Upper lobe of left lung (tissue), 6 donors: ENCODE measurements around the gene SHLD1. TPM values are rescaled to one million over a fixed set of nuclear protein-coding genes. Genes with fewer than 3 reads are reported as not detected.

Experiments
- ATAC-seq, 2 donors: fragments of 200-7000 bp; cut with Tn5 transposase; one replicate each; pipeline ENCODE4 v1.9.1; 2022; ENCODE audit warnings: mild to moderate bottlenecking in 2 of 2, moderate library complexity in 2 of 2; ENCODE audit not compliant: low FRiP score in 2 of 2
- DNase-seq, 2 donors: peaks; one replicate each; pipeline ENCODE4 v3.0.0-alpha.2; 2019 to 2020
- H3K27ac ChIP-seq, 4 donors: fragments of 200-600 bp; sonication (generic); one replicate each; pipeline ENCODE4 v1.5.1; 2016 to 2019
- H3K27me3 ChIP-seq, 4 donors: fragments of 200-600 bp; sonication (generic); one replicate each; pipeline ENCODE4 v1.5.1; 2017 to 2019
- H3K36me3 ChIP-seq, 4 donors: fragments of 200-600 bp; sonication (generic); one replicate each; pipeline ENCODE4 v1.5.1; 2016 to 2019
- H3K4me1 ChIP-seq, 4 donors: fragments of 200-600 bp; sonication (generic); one replicate each; pipeline ENCODE4 v1.5.1; 2018 to 2019
- H3K4me3 ChIP-seq, 4 donors: fragments of 200-600 bp; sonication (generic); one replicate each; pipeline ENCODE4 v1.5.1; 2017 to 2019; ENCODE audit warnings: mild to moderate bottlenecking in 2 of 4, moderate library complexity in 1 of 4
- H3K9me3 ChIP-seq, 4 donors: fragments of 200-600 bp; sonication (generic); one replicate each; pipeline ENCODE4 v1.5.1; 2018 to 2019
- EP300 ChIP-seq, 4 donors: sonication (generic); formaldehyde crosslinking; IDR thresholded peaks; one replicate each; pipeline ENCODE4 v1.5.1; 2017; ENCODE audit warnings: antibody characterized with exemption in 4 of 4, control low read depth in 2 of 4
- POLR2A ChIP-seq, 4 donors: fragments of 450-650 bp; IDR thresholded peaks; one replicate each; pipeline ENCODE4 v1.5.1; 2016 to 2017; ENCODE audit warnings: antibody characterized with exemption in 4 of 4, mild to moderate bottlenecking in 2 of 4
- POLR2AphosphoS5 ChIP-seq, 2 donors: sonication (generic); formaldehyde crosslinking; IDR thresholded peaks; one replicate each; pipeline ENCODE4 v1.5.1; 2017; ENCODE audit warnings: antibody characterized with exemption in 2 of 2
- WGBS, 2 donors: methylation state at CpG; one replicate each; pipeline ENCODE4 v1.1.5; 2017 to 2018; 5-methylcytosine and 5-hydroxymethylcytosine counted together
- total RNA-seq, 6 donors: library from RNA; depleted of rRNA in 4 of 6; stranded (reverse); fragments of >200 nt in 4 of 6; gene quantifications; one replicate each; pipeline versions ENCODE4 v1.1.0 to v1.2.1, GENCODE V29; 2016 to 2021
- TF ChIP-seq, protein P1 (sequence below), 6 experiments: fragments of 450-650 bp in 4 of 6; fragments of 200-600 bp in 2 of 6; sonication (generic) in 2 of 6; IDR thresholded peaks; one replicate each; pipeline ENCODE4 v1.5.1; 2016 to 2019; ENCODE audit warnings: antibody characterized with exemption in 6 of 6
- donor health status: DM: no; HTN: no; CAD: no; lungs with moderate emphysema.
- donor health status: DM: no; HTN: yes; CAD: no; lungs with severe emphysema.

Gene SHLD1
- total RNA-seq, 6 donors from 2014 or later: 3.1 to 5.6 (median 4.5) TPM

DNA sequence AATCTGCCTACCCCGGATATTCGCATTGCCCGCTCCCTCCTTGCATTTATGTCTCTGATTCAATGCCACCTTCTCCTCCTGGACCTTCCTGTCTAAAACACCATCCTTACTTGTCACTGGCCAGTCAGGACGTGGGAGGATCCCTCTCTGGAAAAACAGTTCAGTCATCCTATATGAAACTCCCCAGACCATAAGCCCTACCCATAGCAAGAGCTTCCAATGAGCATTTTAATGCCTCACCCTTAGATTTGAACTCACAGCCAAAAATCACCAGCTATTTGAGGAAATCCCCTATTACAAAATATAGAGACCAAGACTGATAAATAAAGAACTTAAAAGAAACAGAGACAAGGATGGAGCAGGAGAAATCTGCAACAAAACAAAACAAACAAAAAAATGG is 86.4 kb downstream of the SHLD1 start:
- TF ChIP-seq, protein P1, sequence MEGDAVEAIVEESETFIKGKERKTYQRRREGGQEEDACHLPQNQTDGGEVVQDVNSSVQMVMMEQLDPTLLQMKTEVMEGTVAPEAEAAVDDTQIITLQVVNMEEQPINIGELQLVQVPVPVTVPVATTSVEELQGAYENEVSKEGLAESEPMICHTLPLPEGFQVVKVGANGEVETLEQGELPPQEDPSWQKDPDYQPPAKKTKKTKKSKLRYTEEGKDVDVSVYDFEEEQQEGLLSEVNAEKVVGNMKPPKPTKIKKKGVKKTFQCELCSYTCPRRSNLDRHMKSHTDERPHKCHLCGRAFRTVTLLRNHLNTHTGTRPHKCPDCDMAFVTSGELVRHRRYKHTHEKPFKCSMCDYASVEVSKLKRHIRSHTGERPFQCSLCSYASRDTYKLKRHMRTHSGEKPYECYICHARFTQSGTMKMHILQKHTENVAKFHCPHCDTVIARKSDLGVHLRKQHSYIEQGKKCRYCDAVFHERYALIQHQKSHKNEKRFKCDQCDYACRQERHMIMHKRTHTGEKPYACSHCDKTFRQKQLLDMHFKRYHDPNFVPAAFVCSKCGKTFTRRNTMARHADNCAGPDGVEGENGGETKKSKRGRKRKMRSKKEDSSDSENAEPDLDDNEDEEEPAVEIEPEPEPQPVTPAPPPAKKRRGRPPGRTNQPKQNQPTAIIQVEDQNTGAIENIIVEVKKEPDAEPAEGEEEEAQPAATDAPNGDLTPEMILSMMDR (IDR thresholded peaks at IDR 0.05): no peak
- TF ChIP-seq POLR2A (IDR thresholded peaks at IDR 0.05) (no peak), POLR2AphosphoS5 (IDR thresholded peaks at IDR 0.05) (no peak), EP300 (IDR thresholded peaks at IDR 0.05) (no peak)
- H3K9me3 ChIP-seq: no peaks in the 10 kb centered on the region
- 83 to 87% methylated on average over 4 of the region's 4 CpGs for WGBS, 2 donors
- H3K27me3 ChIP-seq: no peaks in the 10 kb centered on the region
- peaks cover 7 to 15% (median 11%) of the 10 kb centered on the region in 4 donors for H3K4me1 ChIP-seq
- no peak overlapping the region for H3K27ac ChIP-seq
- no peaks in the 10 kb centered on the region for H3K36me3 ChIP-seq
- DNase-seq: no peak
- ATAC-seq: no peak
- H3K4me3 ChIP-seq: no peak overlapping the region

DNA sequence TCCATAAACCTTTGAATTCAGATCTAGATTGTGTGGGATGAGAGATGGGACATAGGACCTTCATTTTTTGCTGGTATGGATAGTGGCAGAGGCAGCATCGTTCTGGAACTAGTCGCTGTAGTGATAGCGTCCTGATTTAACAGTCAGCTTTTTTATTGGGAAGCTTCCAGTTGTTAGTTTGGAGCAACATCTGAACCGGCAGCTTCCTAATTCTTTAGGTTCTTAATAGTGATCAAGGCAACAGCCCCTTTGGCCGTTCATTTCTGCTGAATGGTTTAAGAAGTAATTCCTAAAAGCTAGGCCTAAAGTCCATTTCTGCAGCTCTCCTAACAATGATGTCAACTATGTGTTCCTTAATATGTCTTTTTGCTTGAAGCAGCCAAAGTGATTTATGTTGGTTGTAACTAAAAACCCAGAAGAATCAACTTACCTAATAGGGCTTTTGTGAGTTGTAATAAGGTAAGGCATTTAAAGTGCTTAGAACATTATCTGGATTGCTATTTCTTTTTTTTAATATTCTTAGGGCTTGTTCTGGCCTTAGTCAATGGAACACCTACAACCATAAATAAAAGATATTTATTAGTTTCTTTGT is 90.3 kb downstream of the SHLD1 start:
- Histone ChIP-seq H3K9me3 (no peaks in the 10 kb centered on the region), H3K4me3 (no peak overlapping the region), H3K4me1 (peaks cover 3 to 15% (median 8%) of the 10 kb centered on the region in 4 donors), H3K27ac (no peak overlapping the region), H3K27me3 (no peaks in the 10 kb centered on the region), H3K36me3 (no peaks in the 10 kb centered on the region)
- ATAC-seq (no peak), DNase-seq (no peak)
- 92 to 94% methylated on average over 5 of the region's 5 CpGs for WGBS, 2 donors
- TF ChIP-seq POLR2AphosphoS5 (IDR thresholded peaks at IDR 0.05): no peak
- no peak for TF ChIP-seq POLR2A (IDR thresholded peaks at IDR 0.05)
- TF ChIP-seq, protein P1 (IDR thresholded peaks at IDR 0.05): no peak
- no peak for TF ChIP-seq EP300 (IDR thresholded peaks at IDR 0.05)

DNA sequence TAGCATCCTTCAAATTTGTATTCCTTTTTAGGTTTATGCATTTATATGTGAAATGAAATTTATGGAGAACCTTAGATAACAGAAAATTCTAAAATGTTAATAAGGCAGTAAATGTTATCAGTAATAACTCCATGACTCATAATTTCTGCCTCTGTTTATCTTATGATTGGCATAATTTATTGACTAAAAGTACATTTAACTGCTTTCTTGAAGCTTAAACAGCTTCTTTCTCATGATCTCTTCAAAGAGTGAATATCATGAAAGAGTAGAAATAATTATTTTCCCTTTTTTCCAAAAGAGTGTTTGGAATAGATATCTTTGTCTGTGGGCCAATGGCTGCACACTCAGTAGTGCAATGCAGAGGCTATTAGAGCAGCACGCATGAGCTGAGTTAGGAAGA is 91.3 kb downstream of the SHLD1 start:
- H3K9me3 ChIP-seq: no peaks in the 10 kb centered on the region
- no peak overlapping the region for H3K4me3 ChIP-seq

DNA sequence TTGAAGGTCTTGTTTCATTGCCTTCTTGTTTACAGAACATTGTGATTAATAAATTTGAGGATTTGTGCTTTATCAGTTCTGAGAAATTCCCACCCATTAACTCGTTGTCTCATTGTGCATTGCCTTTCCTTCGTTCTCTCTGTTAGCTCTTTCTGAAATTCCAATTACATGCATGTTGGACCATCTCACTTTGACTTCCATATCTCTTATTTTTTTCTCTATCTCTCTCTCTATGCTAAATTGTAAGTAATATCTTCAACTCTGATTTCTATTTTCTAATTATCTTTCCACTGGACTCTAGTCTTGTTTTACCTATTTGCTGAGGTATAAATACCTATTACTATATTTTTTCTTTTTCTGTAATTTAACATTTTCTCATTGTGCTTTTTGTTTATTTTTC is 92.3 kb downstream of the SHLD1 start:
- Histone ChIP-seq H3K9me3 (no peaks in the 10 kb centered on the region), H3K36me3 (no peaks in the 10 kb centered on the region), H3K4me3 (no peak overlapping the region), H3K27ac (no peak overlapping the region), H3K4me1 (peaks cover 0 to 12% (median 7%) of the 10 kb centered on the region in 4 donors), H3K27me3 (no peaks in the 10 kb centered on the region)
- no peak for TF ChIP-seq POLR2A (IDR thresholded peaks at IDR 0.05)
- TF ChIP-seq EP300 (IDR thresholded peaks at IDR 0.05): no peak
- TF ChIP-seq POLR2AphosphoS5 (IDR thresholded peaks at IDR 0.05): no peak
- TF ChIP-seq, protein P1 (IDR thresholded peaks at IDR 0.05): no peak
- WGBS, 2 donors: 98% methylated on average over 2 of the region's 2 CpGs
- DNase-seq (no peak), ATAC-seq (no peak)

More for the DNA sequence above, 91.3 kb downstream of the SHLD1 start:
- no peaks in the 10 kb centered on the region for H3K27me3 ChIP-seq
- TF ChIP-seq POLR2A (IDR thresholded peaks at IDR 0.05) (no peak), POLR2AphosphoS5 (IDR thresholded peaks at IDR 0.05) (no peak), EP300 (IDR thresholded peaks at IDR 0.05) (no peak)
- TF ChIP-seq, protein P1 (IDR thresholded peaks at IDR 0.05): no peak
- H3K36me3 ChIP-seq: no peaks in the 10 kb centered on the region
- WGBS, 2 donors: 79 to 91% methylated on average over 1 of the region's 1 CpG
- no peak overlapping the region for H3K27ac ChIP-seq
- peaks cover 0 to 11% (median 7%) of the 10 kb centered on the region in 4 donors for H3K4me1 ChIP-seq
- no peak for DNase-seq
- no peak for ATAC-seq

DNA sequence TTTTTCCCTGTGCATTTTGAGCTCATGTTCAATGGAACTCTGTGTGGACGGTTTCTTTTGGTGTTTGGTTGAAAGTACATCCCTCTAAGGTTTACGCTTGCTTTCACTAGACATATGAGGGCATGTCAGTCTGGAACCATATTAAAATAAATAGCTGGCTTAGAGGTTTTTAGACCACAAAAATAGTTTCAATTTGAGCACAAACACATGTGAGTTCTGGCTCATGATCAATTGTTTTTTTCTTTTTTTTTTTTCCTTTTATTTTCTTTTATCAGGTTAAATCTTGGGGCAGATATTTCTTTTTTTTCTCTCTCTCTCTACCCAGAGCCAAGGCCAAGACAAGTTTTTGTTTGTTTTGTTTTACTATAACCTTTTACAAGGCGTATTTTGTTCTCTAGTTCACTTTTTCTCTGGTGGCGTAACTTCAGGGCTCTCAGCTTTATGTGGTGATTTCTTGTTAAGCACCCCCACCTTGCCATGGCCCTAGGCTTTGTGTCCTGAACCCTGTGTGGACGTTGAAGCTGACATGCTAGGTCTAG is 92.9 kb downstream of the SHLD1 start:
- H3K9me3 ChIP-seq: no peaks in the 10 kb centered on the region
- H3K4me1 ChIP-seq: peaks cover 0 to 12% (median 7%) of the 10 kb centered on the region in 4 donors
- 74 to 81% methylated on average over 5 of the region's 5 CpGs for WGBS, 2 donors
- TF ChIP-seq POLR2AphosphoS5 (IDR thresholded peaks at IDR 0.05): no peak
- TF ChIP-seq EP300 (IDR thresholded peaks at IDR 0.05): no peak
- no peak for TF ChIP-seq POLR2A (IDR thresholded peaks at IDR 0.05)
- TF ChIP-seq, protein P1 (IDR thresholded peaks at IDR 0.05): no peak
- no peak overlapping the region for H3K27ac ChIP-seq
- DNase-seq (no peak), ATAC-seq (no peak)
- H3K4me3 ChIP-seq: no peak overlapping the region
- H3K27me3 ChIP-seq: no peaks in the 10 kb centered on the region
- H3K36me3 ChIP-seq: no peaks in the 10 kb centered on the region
